ENCODE data around the gene KLHL21.
"Not testable (repeated sequence)": the region's sequence is repeated elsewhere in the genome, so short reads cannot be mapped to it uniquely, and the experiment has no call there.

The KLHL21 gene

GRCh38 chr1:6569033-6569432 lies 33.6 kb downstream of the KLHL21 start:
- no peak for DNase-seq (ENCODE audit: low read depth)
- H3K4me3 ChIP-seq (ENCODE audit: low read depth, low read length), result no peak overlapping the region
- no peak for TF ChIP-seq CTCF (IDR thresholded peaks at IDR 0.05; ENCODE audit: control insufficient read depth, extremely low read depth, insufficient read depth)

- no peak for DNase-seq (ENCODE audit: low read depth)
- no peak overlapping the region for H3K4me3 ChIP-seq (ENCODE audit: low read depth, low read length)
- TF ChIP-seq CTCF (IDR thresholded peaks at IDR 0.05; ENCODE audit: control insufficient read depth, extremely low read depth, insufficient read depth), result no peak
Measured at GRCh38 chr1:6560267-6560666, 42.4 kb downstream of the KLHL21 start.

- not testable (repeated sequence) for H3K4me3 ChIP-seq (ENCODE audit: low read depth, low read length); DNase-seq (ENCODE audit: low read depth)
Measured at GRCh38 chr1:6559161-6559560, 43.5 kb downstream of the KLHL21 start.

GRCh38 chr1:6557597-6557996 lies 45.1 kb downstream of the KLHL21 start:
- DNase-seq (ENCODE audit: low read depth), result no peak
- no peak for TF ChIP-seq CTCF (IDR thresholded peaks at IDR 0.05; ENCODE audit: control insufficient read depth, extremely low read depth, insufficient read depth)
- H3K4me3 ChIP-seq (ENCODE audit: low read depth, low read length), result no peak overlapping the region

GRCh38 chr1:6554907-6555778 lies 47.5 kb downstream of the KLHL21 start, which contains the start of gene TAS1R1:
TSS of gene TAS1R1 (plus strand) at chr1:6555307. CDS start at chr1:6555374, 67 bp downstream.
- peak within 1 kb of the TSS; percentile 88 for H3K4me3 ChIP-seq (ENCODE audit: low read depth, low read length)
- DNase-seq (ENCODE audit: low read depth), result peak; percentile 19
- TF ChIP-seq CTCF (IDR thresholded peaks at IDR 0.05; ENCODE audit: control insufficient read depth, extremely low read depth, insufficient read depth), result no peak

GRCh38 chr1:6554031-6554906 lies 48.4 kb downstream of the KLHL21 start, which contains the start of gene NOL9:
TSS of gene NOL9 (minus strand) at chr1:6554513. CDS start at chr1:6554502, 11 bp downstream.
- peak; percentile 58 for DNase-seq (ENCODE audit: low read depth)
- peak; percentile 92 for TF ChIP-seq CTCF (IDR thresholded peaks at IDR 0.05; ENCODE audit: control insufficient read depth, extremely low read depth, insufficient read depth)
- peak within 1 kb of the TSS; percentile 88 for H3K4me3 ChIP-seq (ENCODE audit: low read depth, low read length)

- DNase-seq (ENCODE audit: low read depth), result no peak
- H3K4me3 ChIP-seq (ENCODE audit: low read depth, low read length), result no peak overlapping the region
Measured at GRCh38 chr1:6547301-6547700, 55.4 kb downstream of the KLHL21 start.

More at GRCh38 chr1:6547301-6547700, 55.4 kb downstream of the KLHL21 start:
- TF ChIP-seq CTCF (IDR thresholded peaks at IDR 0.05; ENCODE audit: control insufficient read depth, extremely low read depth, insufficient read depth), result no peak

Measured in LNCaP clone FGC (cell line).